ENCODE data around the gene LRP11.

LRP11 gene

GRCh38 chr6:149889326-149889725 is 25.2 kb upstream of the LRP11 start:
- H3K4me3 ChIP-seq (ENCODE audit: low read length), result no peak overlapping the region
- DNase-seq (ENCODE audit: low read depth), result peak; percentile 43
- TF ChIP-seq CTCF (IDR thresholded peaks at IDR 0.05; ENCODE audit: insufficient read depth, low read depth, low read length, missing control alignments), result no peak

DNA sequence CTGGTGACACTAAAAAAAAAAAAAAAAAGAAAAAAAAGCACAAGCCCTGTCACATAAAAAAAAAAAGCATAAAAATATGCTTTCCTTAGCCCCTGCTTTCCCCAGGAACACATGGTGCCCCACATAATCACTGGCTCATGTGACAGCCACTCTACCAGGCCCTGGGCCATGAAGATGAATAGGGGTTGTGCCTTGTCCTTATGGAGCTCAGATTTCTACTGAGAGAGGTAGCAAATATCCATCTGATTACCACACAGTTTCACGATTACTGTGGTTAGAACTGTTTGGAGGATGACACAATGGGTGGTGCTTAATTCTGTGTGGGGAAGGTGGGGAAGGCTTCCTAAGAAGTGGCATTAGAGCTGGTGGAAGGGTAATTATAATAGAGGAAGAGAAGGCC is 24.5 kb upstream of the LRP11 start:
- H3K4me3 ChIP-seq (ENCODE audit: low read length), result no peak overlapping the region
- peak; percentile 94 for DNase-seq (ENCODE audit: low read depth)
- no peak for TF ChIP-seq CTCF (IDR thresholded peaks at IDR 0.05; ENCODE audit: insufficient read depth, low read depth, low read length, missing control alignments)

- DNase-seq (ENCODE audit: low read depth), result peak; percentile 88
- no peak overlapping the region for H3K4me3 ChIP-seq (ENCODE audit: low read length)
- no peak for TF ChIP-seq CTCF (IDR thresholded peaks at IDR 0.05; ENCODE audit: insufficient read depth, low read depth, low read length, missing control alignments)
These were observed 23.9 kb upstream of the LRP11 start for GRCh38 chr6:149888093-149888492.

- no peak overlapping the region for H3K4me3 ChIP-seq (ENCODE audit: low read length)
- TF ChIP-seq CTCF (IDR thresholded peaks at IDR 0.05; ENCODE audit: insufficient read depth, low read depth, low read length, missing control alignments), result no peak
- peak; percentile 98 for DNase-seq (ENCODE audit: low read depth)
These were observed 23.2 kb upstream of the LRP11 start for GRCh38 chr6:149887343-149887742.

DNA sequence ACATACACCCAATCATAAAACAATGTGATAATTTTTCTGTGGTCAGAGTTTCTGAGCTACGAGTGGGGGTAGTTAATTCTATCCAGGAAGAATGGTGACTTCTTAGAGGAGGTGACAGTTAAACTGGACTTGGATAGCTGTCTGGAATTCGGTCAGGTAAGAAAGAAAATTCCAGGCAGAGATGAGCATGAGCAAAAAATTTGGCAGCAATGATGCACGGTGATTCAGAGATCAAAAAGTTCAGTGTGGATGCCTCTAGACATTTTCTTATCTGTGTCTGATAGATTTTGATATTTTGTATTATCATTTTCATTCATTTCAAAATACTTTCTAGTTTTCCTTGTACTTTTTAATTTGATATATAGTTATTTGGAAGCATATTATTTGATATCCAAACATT is 21.7 kb upstream of the LRP11 start:
- no peak overlapping the region for H3K4me3 ChIP-seq (ENCODE audit: low read length)
- TF ChIP-seq CTCF (IDR thresholded peaks at IDR 0.05; ENCODE audit: insufficient read depth, low read depth, low read length, missing control alignments), result no peak
- peak; percentile 60 for DNase-seq (ENCODE audit: low read depth)

- DNase-seq (ENCODE audit: low read depth), result no peak
- H3K4me3 ChIP-seq (ENCODE audit: low read length), result no peak overlapping the region
- no peak for TF ChIP-seq CTCF (IDR thresholded peaks at IDR 0.05; ENCODE audit: insufficient read depth, low read depth, low read length, missing control alignments)
These were observed 20.5 kb upstream of the LRP11 start for GRCh38 chr6:149884617-149885016.

- no peak overlapping the region for H3K4me3 ChIP-seq (ENCODE audit: low read length)
- peak; percentile 80 for DNase-seq (ENCODE audit: low read depth)
- no peak for TF ChIP-seq CTCF (IDR thresholded peaks at IDR 0.05; ENCODE audit: insufficient read depth, low read depth, low read length, missing control alignments)
These were observed 20.1 kb upstream of the LRP11 start for GRCh38 chr6:149884215-149884614.

Measured in epithelial cell of esophagus (primary cell).